HepG2 (cell line): Measurements from ENCODE around the gene GNRH2. TPM values are rescaled to one million over a fixed set of nuclear protein-coding genes. Genes with fewer than 3 reads are reported as not detected.
A peak's percentile ranks its signal among the peaks of the same experiment; 100 is the strongest.

ENCODE experiments used
- AHR ChIP-seq: IDR thresholded peaks from 2 replicates; pipeline ENCODE4 v1.6.1; 2018; ENCODE audit warnings: missing genetic modification reagents, missing compliant biosample characterization
- DRAP1 ChIP-seq: IDR thresholded peaks from 2 replicates; pipeline ENCODE4 v1.6.1; 2016; ENCODE audit warnings: missing genetic modification reagents, missing compliant biosample characterization
- EHMT2 ChIP-seq: fragments of 200-600 bp; sonication (generic); IDR thresholded peaks from 2 replicates; pipeline ENCODE4 v1.7.0; 2017; ENCODE audit warnings: antibody characterized with exemption, low read depth, low read length, borderline replicate concordance
- FOXC1 ChIP-seq: sonication (generic); formaldehyde crosslinking; IDR thresholded peaks from 2 replicates; pipeline ENCODE4 v1.8.0; 2022; ENCODE audit warnings: mild to moderate bottlenecking, missing genetic modification reagents, borderline replicate concordance
- FOXO1 ChIP-seq: sonication (generic); formaldehyde crosslinking; IDR thresholded peaks from 2 replicates; pipeline ENCODE4 v1.4.0; 2020; ENCODE audit warnings: missing genetic modification reagents
- FOXP1 ChIP-seq, 2 experiments: fragments of 450-650 bp in 1 of 2; IDR thresholded peaks; 2 replicates each; pipeline ENCODE4 v1.6.1; 2017 to 2018; ENCODE audit warnings: antibody characterized with exemption in 1 of 2
- HCFC1 ChIP-seq: fragments of 150-350 bp; IDR thresholded peaks from 2 replicates; pipeline ENCODE4 v1.6.1; 2014; ENCODE audit warnings: low read depth, low read length
- ISX ChIP-seq: sonication (generic); formaldehyde crosslinking; conservative IDR thresholded peaks from 2 replicates; pipeline ENCODE4 v1.5.0; 2020; ENCODE audit warnings: missing genetic modification reagents
- KMT2A ChIP-seq: sonication (generic); formaldehyde crosslinking; IDR thresholded peaks from 2 replicates; pipeline ENCODE4 v1.4.0; 2020; ENCODE audit warnings: missing genetic modification reagents
- MXD3 ChIP-seq: IDR thresholded peaks from 2 replicates; pipeline ENCODE4 v1.6.1; 2016; ENCODE audit warnings: mild to moderate bottlenecking, missing biosample characterization, missing genetic modification reagents
- SETDB1 ChIP-seq: sonication (generic); formaldehyde crosslinking; IDR thresholded peaks from 2 replicates; pipeline ENCODE4 v1.5.1; 2020; ENCODE audit warnings: missing genetic modification reagents, mild to moderate bottlenecking, borderline replicate concordance
- SKI ChIP-seq: fragments of 450-650 bp; IDR thresholded peaks from one replicate; pipeline ENCODE4 v1.6.1; 2018; ENCODE audit warnings: mild to moderate bottlenecking; ENCODE audit not compliant: partially characterized antibody
- SNAI1 ChIP-seq: sonication (generic); formaldehyde crosslinking; IDR thresholded peaks from 2 replicates; pipeline ENCODE4 v1.5.0; 2020; ENCODE audit warnings: mild to moderate bottlenecking, missing genetic modification reagents, borderline replicate concordance
- STAG1 ChIP-seq: sonication (generic); formaldehyde crosslinking; IDR thresholded peaks from 2 replicates; pipeline ENCODE4 v1.4.0; 2020; ENCODE audit warnings: missing genetic modification reagents
- ZC3H4 ChIP-seq: sonication (generic); formaldehyde crosslinking; IDR thresholded peaks from 2 replicates; pipeline ENCODE4 v1.4.0; 2020; ENCODE audit warnings: missing genetic modification reagents, borderline replicate concordance
- ZNF18 ChIP-seq: sonication (generic); formaldehyde crosslinking; IDR thresholded peaks from 2 replicates; pipeline ENCODE4 v1.8.0; 2022; ENCODE audit warnings: mild to moderate bottlenecking, missing genetic modification reagents; ENCODE audit not compliant: insufficient replicate concordance
- ZNF24 ChIP-seq: fragments of 450-650 bp; IDR thresholded peaks from 2 replicates; pipeline ENCODE4 v1.6.1; 2017; ENCODE audit warnings: antibody characterized with exemption, mild to moderate bottlenecking
- ZNF333 ChIP-seq: sonication (generic); formaldehyde crosslinking; IDR thresholded peaks from 2 replicates; pipeline ENCODE4 v1.4.0; 2020; ENCODE audit warnings: mild to moderate bottlenecking, missing genetic modification reagents, borderline replicate concordance
- ZNF335 ChIP-seq: sonication (generic); formaldehyde crosslinking; IDR thresholded peaks from 2 replicates; pipeline ENCODE4 v1.4.0; 2020; ENCODE audit warnings: missing genetic modification reagents
- ZNF382 ChIP-seq: sonication (generic); formaldehyde crosslinking; IDR thresholded peaks from 2 replicates; pipeline ENCODE4 v1.5.0; 2020; ENCODE audit warnings: missing genetic modification reagents, mild to moderate bottlenecking, borderline replicate concordance
- ZNF44 ChIP-seq: sonication (generic); formaldehyde crosslinking; IDR thresholded peaks from 2 replicates; pipeline ENCODE4 v1.5.1; 2020; ENCODE audit warnings: mild to moderate bottlenecking, missing genetic modification reagents
- ZNF570 ChIP-seq: sonication (generic); formaldehyde crosslinking; IDR thresholded peaks from 2 replicates; pipeline ENCODE4 v1.4.0; 2020; ENCODE audit warnings: mild to moderate bottlenecking, missing genetic modification reagents, borderline replicate concordance
- ZNF615 ChIP-seq: sonication (generic); formaldehyde crosslinking; IDR thresholded peaks from 2 replicates; pipeline ENCODE4 v1.5.0; 2020; ENCODE audit warnings: mild to moderate bottlenecking, missing genetic modification reagents, borderline replicate concordance
- ZNF746 ChIP-seq: sonication (generic); formaldehyde crosslinking; IDR thresholded peaks from 2 replicates; pipeline ENCODE4 v1.8.0; 2022; ENCODE audit warnings: mild to moderate bottlenecking, missing genetic modification reagents
- polyA plus RNA-seq, 8 experiments: library from polyadenylated mRNA; depleted of rRNA in 3 of 8; stranded (reverse) in 7 of 8; unstranded in 1 of 8; fragments of >200 nt; fragmentation: Illumina TruSeq in 4 of 8; extraction: Trizol in 4 of 8; gene quantifications; 2 replicates each; pipeline versions ENCODE4 v1.2.1 to v1.2.3, GENCODE V29; 2011 to 2016; ENCODE audit warnings: low read depth in 4 of 8, missing spikeins in 1 of 8, mixed read lengths in 1 of 8; ENCODE audit not compliant: insufficient read depth in 1 of 8
- total RNA-seq, 5 experiments: library from RNA; depleted of rRNA; stranded (reverse); fragments of >200 nt; fragmentation: Illumina TruSeq; extraction: Trizol; gene quantifications; 2 replicates each; pipeline ENCODE4 v1.2.3, GENCODE V29; 2016; ENCODE audit warnings: low read depth in 1 of 5
- TF ChIP-seq, protein P1 (sequence below): sonication (generic); formaldehyde crosslinking; IDR thresholded peaks from 2 replicates; pipeline ENCODE4 v1.8.0; 2022; ENCODE audit warnings: mild to moderate bottlenecking, missing genetic modification reagents, moderate library complexity
- TF ChIP-seq, protein P2 (sequence below): IDR thresholded peaks from 2 replicates; pipeline ENCODE4 v1.6.1; 2018; ENCODE audit warnings: missing genetic modification reagents

GNRH2 gene
- total and polyA plus RNA-seq, 2 of the 13 experiments (the other 11 are each of a cell fraction or from before 2014, with no cell fraction given), result 0.28 TPM; not detected in 1

DNA sequence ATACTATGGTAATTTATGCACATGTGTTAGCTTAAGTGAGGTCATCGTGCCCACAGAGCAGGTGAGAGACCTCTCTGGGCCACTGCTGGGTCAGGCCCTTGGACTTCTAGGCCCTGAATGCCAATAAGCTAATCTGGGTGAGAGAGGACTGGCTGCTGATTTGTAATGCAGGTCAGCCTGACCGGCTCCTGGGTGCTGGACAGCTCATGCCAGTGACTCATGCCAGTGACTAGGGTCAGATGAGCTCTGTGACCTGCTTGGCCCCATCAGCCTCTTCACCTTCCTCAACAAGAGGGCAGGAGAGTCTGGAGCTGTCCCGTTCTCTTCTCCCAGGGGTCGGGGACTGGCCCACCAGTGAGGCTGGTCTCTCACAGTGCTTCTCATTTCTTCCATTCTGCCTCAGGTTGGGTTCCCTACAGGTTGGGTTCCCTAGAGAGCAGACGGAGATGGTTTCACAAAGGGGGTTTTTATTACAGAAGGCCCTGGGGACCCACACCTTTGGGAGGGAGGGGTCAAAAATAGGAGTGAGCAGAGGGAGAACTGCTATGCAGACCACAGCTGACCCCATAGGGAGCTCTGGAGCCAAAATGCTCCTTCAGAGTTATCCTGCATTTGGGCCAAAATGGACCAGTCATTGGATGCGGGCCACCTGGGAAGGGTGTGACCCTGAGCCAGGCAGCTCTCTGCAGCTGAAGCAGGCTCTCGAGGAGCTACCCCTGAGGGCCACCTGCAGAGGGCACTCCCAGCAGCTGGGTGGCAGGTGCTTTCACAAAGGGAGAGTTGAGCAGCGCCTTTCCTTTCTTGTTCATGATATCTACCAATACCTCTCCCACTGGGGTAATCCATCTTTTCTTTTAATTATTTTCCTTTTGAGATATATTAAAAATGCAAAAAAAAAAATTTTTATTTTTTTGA is 25.8 kb downstream of the GNRH2 start (continued):
- TF ChIP-seq, protein P1, sequence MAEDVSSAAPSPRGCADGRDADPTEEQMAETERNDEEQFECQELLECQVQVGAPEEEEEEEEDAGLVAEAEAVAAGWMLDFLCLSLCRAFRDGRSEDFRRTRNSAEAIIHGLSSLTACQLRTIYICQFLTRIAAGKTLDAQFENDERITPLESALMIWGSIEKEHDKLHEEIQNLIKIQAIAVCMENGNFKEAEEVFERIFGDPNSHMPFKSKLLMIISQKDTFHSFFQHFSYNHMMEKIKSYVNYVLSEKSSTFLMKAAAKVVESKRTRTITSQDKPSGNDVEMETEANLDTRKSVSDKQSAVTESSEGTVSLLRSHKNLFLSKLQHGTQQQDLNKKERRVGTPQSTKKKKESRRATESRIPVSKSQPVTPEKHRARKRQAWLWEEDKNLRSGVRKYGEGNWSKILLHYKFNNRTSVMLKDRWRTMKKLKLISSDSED, result no peak
- TF ChIP-seq ZNF570 (CRISPR knock-in tag) (no peak), FOXO1 (CRISPR knock-in tag) (no peak), STAG1 (CRISPR knock-in tag) (peak; percentile 70), ZNF615 (CRISPR knock-in tag) (no peak), ZNF335 (CRISPR knock-in tag) (no peak), ZNF382 (CRISPR knock-in tag) (no peak), FOXP1 (IDR thresholded peaks at IDR 0.05) (no peak), FOXP1 (CRISPR knock-in tag; IDR thresholded peaks at IDR 0.05) (no peak), ZNF333 (CRISPR knock-in tag) (no peak), ZC3H4 (CRISPR knock-in tag) (no peak), SNAI1 (CRISPR knock-in tag) (0 out of 2 replicates have a peak, but pooled peaks have one; percentile 66), ZNF18 (CRISPR knock-in tag) (no peak), HCFC1 (no peak), DRAP1 (no peak), ZNF44 (CRISPR knock-in tag) (no peak), SKI (peak; percentile 76), EHMT2 (no peak), FOXC1 (CRISPR knock-in tag) (no peak), MXD3 (CRISPR knock-in tag) (no peak), ZNF24 (no peak), SETDB1 (no peak), ZNF746 (no peak; the same call in 1 of the 2 replicates), KMT2A (CRISPR knock-in tag) (no peak), AHR (CRISPR knock-in tag) (no peak), ISX (no peak)
- TF ChIP-seq, protein P2, sequence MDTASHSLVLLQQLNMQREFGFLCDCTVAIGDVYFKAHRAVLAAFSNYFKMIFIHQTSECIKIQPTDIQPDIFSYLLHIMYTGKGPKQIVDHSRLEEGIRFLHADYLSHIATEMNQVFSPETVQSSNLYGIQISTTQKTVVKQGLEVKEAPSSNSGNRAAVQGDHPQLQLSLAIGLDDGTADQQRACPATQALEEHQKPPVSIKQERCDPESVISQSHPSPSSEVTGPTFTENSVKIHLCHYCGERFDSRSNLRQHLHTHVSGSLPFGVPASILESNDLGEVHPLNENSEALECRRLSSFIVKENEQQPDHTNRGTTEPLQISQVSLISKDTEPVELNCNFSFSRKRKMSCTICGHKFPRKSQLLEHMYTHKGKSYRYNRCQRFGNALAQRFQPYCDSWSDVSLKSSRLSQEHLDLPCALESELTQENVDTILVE (CRISPR knock-in tag), result no peak
